Smooth muscle cell (in vitro differentiated cells): Measurements from ENCODE around the gene CASS4. TPM values are rescaled to one million over a fixed set of nuclear protein-coding genes. Genes with fewer than 3 reads are reported as not detected.
"Not testable (repeated sequence)": the region's sequence is repeated elsewhere in the genome, so short reads cannot be mapped to it uniquely, and the experiment has no call there.

Experiments used
- DNase-seq: peaks from one replicate; lab custom pipeline; 2025; ENCODE audit not compliant: unreplicated experiment; lab: John Stamatoyannopoulos, UW
- H2AFZ ChIP-seq: fragments of 200-600 bp; sonication (generic); 2 replicates; pipeline ENCODE4 v1.6.0; 2016; ENCODE audit warnings: antibody characterized with exemption, low read depth, mild to moderate bottlenecking
- H3F3A ChIP-seq: fragments of 200-600 bp; sonication (generic); 2 replicates; pipeline ENCODE4 v1.6.0; 2017; ENCODE audit warnings: antibody characterized with exemption, low read depth
- H3K27ac ChIP-seq: fragments of 200-600 bp; sonication (generic); 2 replicates; pipeline ENCODE4 v1.5.1; 2016; ENCODE audit warnings: low read depth, mild to moderate bottlenecking
- H3K27me3 ChIP-seq: fragments of 200-600 bp; sonication (generic); 2 replicates; pipeline ENCODE4 v1.6.1; 2016; ENCODE audit warnings: low read depth, mild to moderate bottlenecking
- H3K36me3 ChIP-seq: fragments of 200-600 bp; sonication (generic); 2 replicates; pipeline ENCODE4 v1.5.1; 2016; ENCODE audit warnings: low read depth
- H3K4me1 ChIP-seq: fragments of 200-600 bp; sonication (generic); 2 replicates; pipeline ENCODE4 v1.5.1; 2016; ENCODE audit warnings: low read depth
- H3K4me2 ChIP-seq: fragments of 200-600 bp; sonication (generic); 2 replicates; pipeline ENCODE4 v1.6.0; 2016; ENCODE audit warnings: mild to moderate bottlenecking
- H3K4me3 ChIP-seq: fragments of 200-600 bp; sonication (generic); 2 replicates; pipeline ENCODE4 v1.5.1; 2016; ENCODE audit warnings: mild to moderate bottlenecking
- H3K79me2 ChIP-seq: fragments of 200-600 bp; sonication (generic); 2 replicates; pipeline ENCODE4 v1.6.0; 2016; ENCODE audit warnings: low read depth, mild to moderate bottlenecking
- H3K9ac ChIP-seq: fragments of 200-600 bp; sonication (generic); 2 replicates; pipeline ENCODE4 v1.6.0; 2016; ENCODE audit warnings: low read depth
- H3K9me3 ChIP-seq: fragments of 200-600 bp; sonication (generic); replicated peaks from 2 replicates; pipeline ENCODE4 v1.5.1; 2016; ENCODE audit warnings: low read depth
- H4K20me1 ChIP-seq: fragments of 200-600 bp; sonication (generic); 2 replicates; pipeline ENCODE4 v1.6.0; 2016; ENCODE audit warnings: low read depth
- WGBS: methylation state at CpG from one replicate; pipeline ENCODE4 v1.1.7; 2016; ENCODE audit warnings: low lambda C conversion rate; 5-methylcytosine and 5-hydroxymethylcytosine counted together
- polyA plus RNA-seq: library from polyadenylated mRNA; unstranded; fragments of >200 nt; fragmentation: Nextera tagmentation; extraction: Ambion mirVana; gene quantifications from 2 replicates; pipeline ENCODE4 v1.2.1, GENCODE V29; 2016
- total RNA-seq: library from RNA; depleted of rRNA; stranded (reverse); fragments of >200 nt; gene quantifications from 2 replicates; pipeline ENCODE4 v1.2.3, GENCODE V29; 2014
- TF ChIP-seq, protein P1 (sequence below): fragments of 200-600 bp; sonication (generic); IDR thresholded peaks from 2 replicates; pipeline ENCODE4 v1.5.1; 2017; ENCODE audit warnings: borderline replicate concordance, mild to moderate bottlenecking, antibody characterized with exemption; ENCODE audit not compliant: insufficient read depth, poor library complexity, severe bottlenecking

The CASS4 gene
- total and polyA plus RNA-seq, 2 experiments from 2014 or later: 0.07 to 0.22 TPM

DNA sequence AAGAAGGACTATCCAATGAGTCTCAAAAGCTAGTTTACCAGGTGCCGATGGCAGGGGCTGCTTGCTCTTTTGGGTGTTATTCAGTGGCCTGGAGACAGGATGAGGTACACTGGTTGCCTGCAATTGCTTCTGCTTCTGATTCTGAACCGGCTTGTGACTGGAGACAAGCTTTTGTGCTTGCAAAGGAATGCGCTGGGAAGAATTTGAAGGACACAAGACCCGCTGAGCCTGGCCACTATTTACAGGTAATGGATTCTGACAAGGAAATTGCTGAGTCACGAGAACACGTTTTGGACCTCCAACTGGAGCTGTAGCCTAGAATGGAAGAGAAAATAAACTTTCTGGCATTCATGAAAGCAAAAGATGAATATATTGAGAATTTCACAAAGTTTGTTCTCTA, 25.8 kb upstream of the CASS4 start:
- DNase-seq: no peak
- Histone ChIP-seq H3K4me3 (no peak overlapping the region), H4K20me1 (no peaks in the 10 kb centered on the region), H3F3A (no peaks in the 10 kb centered on the region), H3K9ac (no peak overlapping the region), H3K79me2 (peaks cover 34% of the 10 kb centered on the region), H3K27me3 (no peaks in the 10 kb centered on the region), H3K9me3 (no peaks in the 10 kb centered on the region), H3K4me2 (no peak overlapping the region), H3K27ac (no peak overlapping the region), H3K4me1 (peaks cover 10% of the 10 kb centered on the region), H3K36me3 (no peaks in the 10 kb centered on the region), H2AFZ (no peak overlapping the region)
- WGBS: 96% methylated on average over 6 of the region's 6 CpGs
- TF ChIP-seq, protein P1, sequence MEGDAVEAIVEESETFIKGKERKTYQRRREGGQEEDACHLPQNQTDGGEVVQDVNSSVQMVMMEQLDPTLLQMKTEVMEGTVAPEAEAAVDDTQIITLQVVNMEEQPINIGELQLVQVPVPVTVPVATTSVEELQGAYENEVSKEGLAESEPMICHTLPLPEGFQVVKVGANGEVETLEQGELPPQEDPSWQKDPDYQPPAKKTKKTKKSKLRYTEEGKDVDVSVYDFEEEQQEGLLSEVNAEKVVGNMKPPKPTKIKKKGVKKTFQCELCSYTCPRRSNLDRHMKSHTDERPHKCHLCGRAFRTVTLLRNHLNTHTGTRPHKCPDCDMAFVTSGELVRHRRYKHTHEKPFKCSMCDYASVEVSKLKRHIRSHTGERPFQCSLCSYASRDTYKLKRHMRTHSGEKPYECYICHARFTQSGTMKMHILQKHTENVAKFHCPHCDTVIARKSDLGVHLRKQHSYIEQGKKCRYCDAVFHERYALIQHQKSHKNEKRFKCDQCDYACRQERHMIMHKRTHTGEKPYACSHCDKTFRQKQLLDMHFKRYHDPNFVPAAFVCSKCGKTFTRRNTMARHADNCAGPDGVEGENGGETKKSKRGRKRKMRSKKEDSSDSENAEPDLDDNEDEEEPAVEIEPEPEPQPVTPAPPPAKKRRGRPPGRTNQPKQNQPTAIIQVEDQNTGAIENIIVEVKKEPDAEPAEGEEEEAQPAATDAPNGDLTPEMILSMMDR: no peak

DNA sequence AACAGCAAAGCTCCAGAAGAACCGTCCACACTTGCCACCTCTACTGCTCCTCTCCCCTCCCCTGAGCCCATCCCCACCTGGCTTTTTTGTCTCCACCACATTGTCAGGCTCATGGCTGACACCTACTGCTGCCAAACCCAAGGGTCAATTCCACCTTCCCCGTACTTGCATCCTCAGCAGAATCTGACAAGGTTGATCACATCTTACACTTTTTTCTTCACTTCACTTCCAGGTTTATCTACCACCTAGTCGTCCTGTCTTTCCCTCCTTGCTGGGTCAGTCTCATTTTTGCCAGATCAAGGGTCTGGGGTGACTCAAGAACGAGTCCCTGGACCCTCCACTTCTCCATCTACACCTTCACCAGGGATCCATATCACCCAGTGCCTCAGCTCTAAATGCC, 23.2 kb upstream of the CASS4 start:
- H3K27me3 ChIP-seq: no peaks in the 10 kb centered on the region
- TF ChIP-seq, protein P1: no peak
- H3K4me1 ChIP-seq: peaks cover 20% of the 10 kb centered on the region
- H3K4me3 ChIP-seq: no peak overlapping the region
- no peak overlapping the region for H3K4me2 ChIP-seq
- 95% methylated on average over 4 of the region's 4 CpGs for WGBS
- H4K20me1 ChIP-seq: no peaks in the 10 kb centered on the region
- DNase-seq: no peak
- H3K79me2 ChIP-seq: peaks cover 50% of the 10 kb centered on the region
- no peaks in the 10 kb centered on the region for H3F3A ChIP-seq
- H3K9ac ChIP-seq: no peak overlapping the region
- no peak overlapping the region for H3K27ac ChIP-seq
- no peaks in the 10 kb centered on the region for H3K9me3 ChIP-seq
- H2AFZ ChIP-seq: no peak overlapping the region
- H3K36me3 ChIP-seq: no peaks in the 10 kb centered on the region

- H3K4me1 ChIP-seq: peaks cover 23% of the 10 kb centered on the region
- no peaks in the 10 kb centered on the region for H3K27me3 ChIP-seq
- no peak overlapping the region for H3K27ac ChIP-seq
- no peaks in the 10 kb centered on the region for H3K36me3 ChIP-seq
- DNase-seq: no peak
- TF ChIP-seq, protein P1: no peak
- peaks cover 59% of the 10 kb centered on the region for H3K79me2 ChIP-seq
- H2AFZ ChIP-seq: no peak overlapping the region
- peaks cover 3% of the 10 kb centered on the region for H3F3A ChIP-seq
- H3K4me2 ChIP-seq: no peak overlapping the region
- no peaks in the 10 kb centered on the region for H3K9me3 ChIP-seq
- H4K20me1 ChIP-seq: no peaks in the 10 kb centered on the region
- no peak overlapping the region for H3K4me3 ChIP-seq
- no peak overlapping the region for H3K9ac ChIP-seq
- whole genome bisulfite sequencing: 98% methylated on average over 4 of the region's 4 CpGs
Observed at GRCh38 chr20:56389807-56390206, 22.3 kb upstream of the CASS4 start.

GRCh38 chr20:56390396-56390795, 21.7 kb upstream of the CASS4 start:
- not testable (repeated sequence) for H3K36me3 ChIP-seq, H3K27me3 ChIP-seq, H3K27ac ChIP-seq, H3K9me3 ChIP-seq, H3F3A ChIP-seq, DNase-seq, H4K20me1 ChIP-seq, H3K4me3 ChIP-seq, H2AFZ ChIP-seq
- Histone ChIP-seq H3K79me2 (peaks cover 63% of the 10 kb centered on the region), H3K9ac (peak overlapping the region; percentile 80), H3K4me1 (peaks cover 23% of the 10 kb centered on the region), H3K4me2 (peak overlapping the region; percentile 97)
- 97% methylated on average over 9 of the region's 9 CpGs for WGBS
